HL-60 (cell line): Measurements from ENCODE around the gene DSG3.
A peak's percentile ranks its signal among the peaks of the same experiment; 100 is the strongest.

ENCODE experiments used
- DNase-seq, 2 experiments: peaks; one replicate each; pipeline ENCODE4 v3.0.0-alpha.2; 2010 to 2020; ENCODE audit warnings: low read depth in 1 of 2, low spot score in 1 of 2
- H3K27ac ChIP-seq: fragments of 250-450 bp; sonication (Bioruptor Pico); replicated peaks from 2 replicates; pipeline ENCODE4 v1.5.1; 2020; ENCODE audit warnings: mild to moderate bottlenecking, moderate library complexity
- H3K27me3 ChIP-seq: fragments of 250-450 bp; sonication (Bioruptor Pico); 2 replicates; pipeline ENCODE4 v1.5.1; 2021; ENCODE audit warnings: mild to moderate bottlenecking, moderate library complexity; ENCODE audit not compliant: insufficient read depth, poor library complexity, severe bottlenecking
- H3K4me3 ChIP-seq: replicated peaks from 2 replicates; pipeline ENCODE4 v1.5.1; 2011; ENCODE audit warnings: mild to moderate bottlenecking, control low read depth, low read length; ENCODE audit not compliant: insufficient read depth
- GABPA ChIP-seq: IDR thresholded peaks from 2 replicates; pipeline ENCODE4 v1.6.1; 2012; ENCODE audit warnings: low read depth
- POLR2AphosphoS5 ChIP-seq: IDR thresholded peaks from 2 replicates; pipeline ENCODE4 v1.6.1; 2012; ENCODE audit warnings: low read depth
- SPI1 ChIP-seq: IDR thresholded peaks from 2 replicates; pipeline ENCODE4 v1.6.1; 2012; ENCODE audit warnings: low read depth, mild to moderate bottlenecking, borderline replicate concordance
- TF ChIP-seq, protein P1 (sequence below): IDR thresholded peaks from one replicate; pipeline ENCODE4 v1.5.1; 2011; ENCODE audit warnings: low read length, control low read depth, inconsistent platforms; ENCODE audit not compliant: insufficient read depth
- TF ChIP-seq, protein P2 (sequence below): IDR thresholded peaks from 2 replicates; pipeline ENCODE4 v1.6.1; 2012; ENCODE audit warnings: low read depth; ENCODE audit not compliant: insufficient replicate concordance

The DSG3 gene

DNA sequence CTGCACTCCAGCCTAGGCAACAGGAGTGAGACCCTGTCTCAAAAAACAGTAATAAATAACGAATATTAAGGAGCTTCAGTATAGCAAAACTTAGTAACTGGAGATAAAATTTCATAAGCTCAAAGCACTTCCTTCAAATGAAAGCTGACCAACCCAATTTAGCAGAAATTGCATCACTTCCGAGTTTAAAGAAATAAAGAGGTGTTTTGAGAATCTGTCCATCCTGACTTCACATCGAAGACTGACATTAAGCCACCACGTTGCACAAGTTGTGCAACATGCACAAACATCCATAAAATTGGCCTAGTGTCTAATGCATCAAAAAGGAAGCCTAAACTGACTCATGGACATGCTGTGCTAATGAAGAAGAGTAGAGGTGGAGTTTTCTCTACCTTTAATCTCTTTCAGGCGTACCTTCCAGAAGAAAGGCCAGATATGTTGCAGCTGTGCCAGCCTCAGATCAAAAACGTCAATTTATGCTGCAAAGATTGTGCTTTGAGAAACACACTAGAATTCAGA lies 7.7 kb upstream of the DSG3 start:
- peak; percentile 11 to 36 for DNase-seq

DNA sequence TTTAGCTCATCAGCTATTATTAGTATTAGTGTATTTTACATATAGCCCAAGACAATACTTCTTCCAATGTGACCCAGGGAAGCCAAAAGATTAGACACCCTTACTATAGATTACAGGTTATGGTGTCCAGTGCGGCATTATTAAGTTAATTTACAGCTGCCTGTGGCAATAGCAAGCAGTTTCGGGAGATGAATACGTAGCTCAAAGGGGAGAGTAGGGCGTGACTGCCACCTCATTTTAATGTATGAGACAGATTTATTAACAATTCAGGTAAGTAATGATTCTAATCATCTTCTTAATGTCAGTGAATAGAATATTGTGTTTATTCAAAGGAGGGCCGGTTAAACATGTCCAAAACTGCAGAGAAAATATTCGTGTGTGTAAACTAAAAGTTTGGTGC lies 6.8 kb upstream of the DSG3 start:
- no peak for DNase-seq
- TF ChIP-seq, protein P1, sequence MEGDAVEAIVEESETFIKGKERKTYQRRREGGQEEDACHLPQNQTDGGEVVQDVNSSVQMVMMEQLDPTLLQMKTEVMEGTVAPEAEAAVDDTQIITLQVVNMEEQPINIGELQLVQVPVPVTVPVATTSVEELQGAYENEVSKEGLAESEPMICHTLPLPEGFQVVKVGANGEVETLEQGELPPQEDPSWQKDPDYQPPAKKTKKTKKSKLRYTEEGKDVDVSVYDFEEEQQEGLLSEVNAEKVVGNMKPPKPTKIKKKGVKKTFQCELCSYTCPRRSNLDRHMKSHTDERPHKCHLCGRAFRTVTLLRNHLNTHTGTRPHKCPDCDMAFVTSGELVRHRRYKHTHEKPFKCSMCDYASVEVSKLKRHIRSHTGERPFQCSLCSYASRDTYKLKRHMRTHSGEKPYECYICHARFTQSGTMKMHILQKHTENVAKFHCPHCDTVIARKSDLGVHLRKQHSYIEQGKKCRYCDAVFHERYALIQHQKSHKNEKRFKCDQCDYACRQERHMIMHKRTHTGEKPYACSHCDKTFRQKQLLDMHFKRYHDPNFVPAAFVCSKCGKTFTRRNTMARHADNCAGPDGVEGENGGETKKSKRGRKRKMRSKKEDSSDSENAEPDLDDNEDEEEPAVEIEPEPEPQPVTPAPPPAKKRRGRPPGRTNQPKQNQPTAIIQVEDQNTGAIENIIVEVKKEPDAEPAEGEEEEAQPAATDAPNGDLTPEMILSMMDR = no peak
- no peak for TF ChIP-seq GABPA
- TF ChIP-seq, protein P2, sequence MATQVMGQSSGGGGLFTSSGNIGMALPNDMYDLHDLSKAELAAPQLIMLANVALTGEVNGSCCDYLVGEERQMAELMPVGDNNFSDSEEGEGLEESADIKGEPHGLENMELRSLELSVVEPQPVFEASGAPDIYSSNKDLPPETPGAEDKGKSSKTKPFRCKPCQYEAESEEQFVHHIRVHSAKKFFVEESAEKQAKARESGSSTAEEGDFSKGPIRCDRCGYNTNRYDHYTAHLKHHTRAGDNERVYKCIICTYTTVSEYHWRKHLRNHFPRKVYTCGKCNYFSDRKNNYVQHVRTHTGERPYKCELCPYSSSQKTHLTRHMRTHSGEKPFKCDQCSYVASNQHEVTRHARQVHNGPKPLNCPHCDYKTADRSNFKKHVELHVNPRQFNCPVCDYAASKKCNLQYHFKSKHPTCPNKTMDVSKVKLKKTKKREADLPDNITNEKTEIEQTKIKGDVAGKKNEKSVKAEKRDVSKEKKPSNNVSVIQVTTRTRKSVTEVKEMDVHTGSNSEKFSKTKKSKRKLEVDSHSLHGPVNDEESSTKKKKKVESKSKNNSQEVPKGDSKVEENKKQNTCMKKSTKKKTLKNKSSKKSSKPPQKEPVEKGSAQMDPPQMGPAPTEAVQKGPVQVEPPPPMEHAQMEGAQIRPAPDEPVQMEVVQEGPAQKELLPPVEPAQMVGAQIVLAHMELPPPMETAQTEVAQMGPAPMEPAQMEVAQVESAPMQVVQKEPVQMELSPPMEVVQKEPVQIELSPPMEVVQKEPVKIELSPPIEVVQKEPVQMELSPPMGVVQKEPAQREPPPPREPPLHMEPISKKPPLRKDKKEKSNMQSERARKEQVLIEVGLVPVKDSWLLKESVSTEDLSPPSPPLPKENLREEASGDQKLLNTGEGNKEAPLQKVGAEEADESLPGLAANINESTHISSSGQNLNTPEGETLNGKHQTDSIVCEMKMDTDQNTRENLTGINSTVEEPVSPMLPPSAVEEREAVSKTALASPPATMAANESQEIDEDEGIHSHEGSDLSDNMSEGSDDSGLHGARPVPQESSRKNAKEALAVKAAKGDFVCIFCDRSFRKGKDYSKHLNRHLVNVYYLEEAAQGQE = no peak
- TF ChIP-seq SPI1 = no peak
- no peak for TF ChIP-seq POLR2AphosphoS5
- no peak overlapping the region for H3K27ac ChIP-seq
- no peaks in the 10 kb centered on the region for H3K27me3 ChIP-seq
- no peak overlapping the region for H3K4me3 ChIP-seq

More for the DNA sequence above, 7.7 kb upstream of the DSG3 start:
- Histone ChIP-seq H3K4me3 (no peak overlapping the region), H3K27me3 (no peaks in the 10 kb centered on the region), H3K27ac (no peak overlapping the region)
- TF ChIP-seq POLR2AphosphoS5 = no peak
- TF ChIP-seq SPI1 = peak; percentile 47; the same call in 1 of the 2 replicates

DNA sequence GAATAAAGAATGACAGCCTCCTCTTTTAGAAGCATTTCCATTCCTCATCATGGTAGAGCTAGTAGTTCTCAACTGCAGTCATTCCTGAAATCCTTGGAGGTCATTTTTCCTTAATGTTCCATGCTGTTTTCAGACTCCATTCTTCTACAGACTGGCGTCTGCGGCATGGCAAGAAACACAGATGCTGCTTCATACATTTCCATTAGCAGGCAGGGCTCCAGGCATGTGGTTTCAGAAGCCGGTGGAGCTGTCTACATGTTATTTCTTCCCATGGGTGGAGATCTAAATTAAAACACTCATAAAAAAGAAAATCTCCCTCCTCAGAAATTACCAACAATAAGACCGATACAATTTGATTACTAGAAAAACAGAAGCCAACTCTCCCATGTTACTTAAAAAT lies 6.0 kb upstream of the DSG3 start:
- Histone ChIP-seq H3K4me3 (no peak overlapping the region), H3K27me3 (no peaks in the 10 kb centered on the region), H3K27ac (no peak overlapping the region)
- DNase-seq = no peak
- no peak for TF ChIP-seq POLR2AphosphoS5
- TF ChIP-seq GABPA = no peak
- TF ChIP-seq, protein P2 = no peak
- TF ChIP-seq, protein P1 = no peak
- TF ChIP-seq SPI1 = no peak

DNA sequence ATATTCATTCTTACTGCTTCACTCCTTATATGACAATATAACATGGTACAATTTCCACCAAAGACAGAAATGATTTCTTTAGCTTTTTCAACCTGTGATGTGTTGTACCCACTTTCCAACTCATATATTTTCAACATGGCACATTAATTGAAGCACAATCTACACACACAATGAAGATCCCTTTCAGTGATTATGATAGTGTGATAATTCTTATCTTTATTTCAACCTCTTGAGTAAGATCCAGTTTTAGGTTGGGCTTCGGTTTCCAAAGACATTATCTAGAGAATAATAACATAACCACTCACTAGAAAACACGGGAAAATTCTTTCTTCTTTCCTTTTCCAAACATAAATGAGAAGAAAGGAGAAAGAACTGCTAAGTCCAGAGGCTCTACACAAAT lies 3.4 kb upstream of the DSG3 start:
- no peak for TF ChIP-seq SPI1
- DNase-seq = no peak

DNA sequence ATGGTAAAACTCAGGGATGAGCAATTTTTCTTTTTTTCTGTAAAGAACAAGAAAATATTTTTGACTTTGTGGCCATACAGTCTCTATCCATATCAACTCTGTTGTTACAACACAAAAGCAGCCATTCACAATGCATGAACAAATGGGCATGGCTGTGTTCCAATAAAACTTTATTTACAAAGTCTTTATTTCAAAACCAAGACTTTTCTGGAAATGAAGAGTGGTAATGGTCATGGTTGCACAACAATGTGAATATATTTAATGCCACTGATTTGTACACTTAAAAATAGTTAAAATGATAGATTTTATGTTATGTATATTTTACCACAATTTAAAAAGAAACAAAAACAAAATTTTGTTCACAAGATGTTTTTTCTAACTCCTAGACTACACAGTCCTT lies 1.6 kb upstream of the DSG3 start:
- Histone ChIP-seq H3K4me3 (no peak overlapping the region), H3K27ac (no peak overlapping the region), H3K27me3 (peaks cover 2% of the 10 kb centered on the region)
- TF ChIP-seq, protein P1 = no peak
- no peak for TF ChIP-seq SPI1
- TF ChIP-seq, protein P2 = no peak
- DNase-seq = no peak

More for the DNA sequence above, 3.4 kb upstream of the DSG3 start:
- peaks cover 2% of the 10 kb centered on the region for H3K27me3 ChIP-seq
- no peak overlapping the region for H3K4me3 ChIP-seq
- H3K27ac ChIP-seq = no peak overlapping the region
